ENCODE data around the gene C1QTNF12.

The C1QTNF12 gene

DNA sequence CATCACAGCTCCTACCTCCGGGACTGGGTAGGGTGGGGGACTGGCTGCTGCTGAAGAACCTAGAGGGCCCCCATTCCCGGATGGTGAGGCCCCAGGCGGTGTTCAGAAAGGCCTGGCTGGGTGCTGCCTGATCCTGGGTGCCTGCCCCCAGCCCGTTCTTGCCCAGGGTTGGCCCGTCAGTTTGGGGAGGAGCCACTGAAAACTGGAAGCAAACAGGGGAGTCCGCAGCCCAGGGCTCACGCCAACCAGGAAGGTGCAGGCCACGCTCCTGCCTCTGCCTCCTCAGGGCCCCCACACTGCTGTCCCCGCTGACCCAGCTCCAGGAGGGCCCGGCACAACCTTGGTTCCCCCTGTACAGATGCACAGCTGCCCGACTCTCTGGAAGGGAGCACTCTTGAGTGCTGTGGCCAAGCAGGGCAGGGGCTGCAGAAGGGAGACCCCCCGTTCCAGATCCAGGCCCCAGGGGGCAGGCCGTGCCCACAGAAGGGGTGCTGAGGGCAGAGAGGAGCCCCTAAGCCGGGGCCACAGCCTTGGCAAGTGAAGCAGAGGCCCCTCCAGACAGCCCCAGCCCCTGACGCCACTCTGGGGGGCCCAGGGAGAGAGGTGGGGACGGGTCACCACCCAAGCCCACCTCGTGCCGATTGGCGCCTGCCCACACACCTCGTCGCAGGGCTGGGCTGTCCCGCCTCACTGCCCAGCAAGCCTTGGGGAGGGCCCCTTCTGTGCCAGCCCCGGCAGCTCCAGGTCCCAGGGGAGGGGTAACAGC, 5.5 kb downstream of the C1QTNF12 start:
- no peak for DNase-seq (ENCODE audit: low read depth in 3 of 3)

DNA sequence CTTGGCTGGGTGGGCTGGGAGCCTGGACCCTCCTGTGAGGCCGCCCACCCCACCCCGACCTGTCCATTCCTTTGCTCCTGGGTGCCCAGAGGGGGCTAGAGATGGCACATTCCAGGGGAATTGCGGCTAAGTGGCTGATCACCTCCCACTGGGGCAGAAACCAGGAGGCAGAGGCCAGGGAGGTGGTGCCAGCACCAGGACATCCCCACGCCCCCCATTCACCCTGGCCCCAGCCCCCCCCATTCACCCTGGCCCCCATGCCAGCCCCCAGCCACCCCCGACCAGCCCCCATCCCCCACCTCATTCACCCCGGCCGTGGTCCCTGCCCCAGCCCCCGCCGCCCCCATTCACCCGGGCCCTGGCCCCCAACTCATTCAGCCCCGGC, 6.2 kb downstream of the C1QTNF12 start:
- no peak for DNase-seq (ENCODE audit: low read depth in 3 of 3)

DNA sequence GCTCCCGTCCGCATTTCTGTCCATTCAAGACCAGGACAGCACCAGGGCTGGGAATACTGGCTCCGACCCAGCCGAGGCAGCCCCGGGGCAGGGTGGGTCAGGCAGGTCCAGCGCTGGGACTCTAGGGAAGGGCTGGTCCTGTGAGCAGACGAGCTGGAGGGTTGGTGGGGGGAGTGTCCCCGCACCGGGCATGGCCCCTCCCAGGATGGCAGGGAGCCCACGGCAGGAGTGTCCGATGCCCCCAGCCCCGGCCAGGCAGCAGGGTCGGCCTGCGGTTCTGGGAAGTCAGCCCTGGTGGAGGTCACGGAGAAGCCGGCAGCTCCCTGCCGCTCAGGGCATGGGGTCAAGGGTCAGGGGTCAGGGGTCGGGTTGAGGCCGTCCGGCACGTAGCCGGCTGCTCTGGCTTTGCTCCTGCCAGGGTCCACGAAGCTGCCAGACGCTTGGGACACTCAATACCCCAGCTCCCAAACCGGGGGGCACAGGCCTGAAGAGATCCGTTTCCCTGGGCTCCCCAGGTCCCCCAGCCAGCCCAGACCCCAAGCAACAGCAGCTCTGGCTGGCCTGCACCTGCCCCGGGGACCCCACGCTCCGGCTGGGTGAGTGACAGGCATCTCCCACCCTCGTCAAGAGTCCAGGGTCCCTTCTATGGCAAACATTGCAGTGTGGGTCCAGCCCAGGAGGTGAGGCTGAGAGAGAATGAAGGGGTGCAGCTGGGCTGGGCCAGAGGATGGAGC, 6.7 kb downstream of the C1QTNF12 start:
- no peak for DNase-seq (ENCODE audit: low read depth in 3 of 3)

DNA sequence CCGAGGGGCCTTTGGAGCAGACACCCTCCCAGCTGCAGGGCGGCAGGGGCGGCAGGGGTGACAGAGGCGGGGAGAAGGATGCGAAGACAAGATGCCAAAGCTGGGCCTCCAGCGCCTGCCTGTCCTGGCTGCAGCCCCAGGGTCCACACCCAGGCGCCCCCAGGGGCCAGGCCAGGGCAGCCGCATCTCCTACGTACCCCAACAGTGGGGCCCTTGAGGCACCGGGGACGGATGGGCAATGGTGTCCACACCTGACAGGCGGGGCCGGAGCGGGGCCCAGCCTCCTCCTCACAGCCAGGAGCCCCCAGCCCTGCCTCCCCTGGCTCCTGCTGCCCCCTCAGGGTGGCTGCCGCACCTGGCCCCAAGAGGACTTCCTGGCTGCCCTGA, 7.3 kb downstream of the C1QTNF12 start:
- no peak for DNase-seq (ENCODE audit: low read depth in 3 of 3)

DNA sequence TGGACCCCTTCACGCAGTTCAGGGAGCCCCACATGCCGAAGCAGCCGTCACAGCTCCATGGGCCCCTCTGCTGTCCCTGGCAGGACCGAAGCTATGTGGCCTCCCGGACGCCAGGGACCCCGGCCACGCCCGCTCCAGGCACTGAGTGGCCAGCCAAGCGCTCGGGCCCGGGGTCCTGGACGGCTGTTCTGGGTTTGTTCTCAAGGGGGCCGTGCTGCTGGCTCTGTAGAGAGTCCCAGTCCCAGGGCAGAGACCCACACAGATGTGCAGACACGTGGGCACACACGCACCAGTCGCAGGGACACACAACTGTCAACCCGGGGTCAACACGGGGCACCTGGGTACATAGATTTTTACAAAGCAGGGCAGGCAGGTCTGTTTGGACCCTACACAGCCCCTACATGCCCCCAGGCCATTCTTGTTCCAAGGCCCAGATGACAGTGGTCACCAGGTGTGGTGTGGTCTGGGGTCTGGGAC, 7.8 kb downstream of the C1QTNF12 start:
- DNase-seq (ENCODE audit: low read depth in 3 of 3) = no peak

DNA sequence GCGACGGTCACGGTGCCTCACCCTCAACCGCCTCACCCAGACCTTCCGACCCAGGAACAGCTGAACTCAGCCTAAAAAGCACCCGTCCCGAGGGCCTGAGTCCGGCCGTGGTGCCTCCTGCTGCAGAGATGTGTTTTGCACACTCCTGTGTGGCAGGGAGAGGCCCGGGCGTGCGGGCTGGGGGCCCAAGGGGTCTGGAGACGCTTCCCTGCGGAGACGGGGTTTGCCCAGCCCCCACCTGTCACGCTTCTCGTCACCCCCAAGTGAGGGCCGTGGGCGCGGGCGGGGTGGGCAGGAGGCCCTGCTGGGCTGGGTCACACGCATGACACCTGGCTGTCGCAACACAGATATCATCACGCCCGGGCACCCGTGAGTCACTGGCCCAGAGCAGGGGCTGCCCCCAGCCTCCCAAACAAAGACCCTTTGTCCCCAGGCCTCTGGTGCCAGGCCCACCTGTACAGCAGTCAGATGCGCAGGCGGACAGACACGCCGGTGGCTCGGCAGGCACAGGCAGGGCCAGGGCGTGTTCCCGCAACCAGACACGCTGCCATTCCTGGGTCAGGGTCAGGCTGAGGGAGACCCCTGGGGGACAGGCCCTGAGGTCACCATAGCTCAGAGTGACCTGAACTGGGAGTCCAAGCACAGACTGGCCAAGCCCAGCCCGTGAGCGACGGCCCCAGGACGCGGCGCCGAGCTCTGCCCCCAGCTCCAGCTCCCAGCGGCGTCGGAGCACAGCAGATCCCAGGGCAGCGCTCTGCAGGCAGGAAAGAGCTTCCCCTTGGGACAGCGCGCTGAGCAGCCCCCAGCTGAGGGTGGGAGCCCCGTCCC, 8.4 kb downstream of the C1QTNF12 start:
- no peak for DNase-seq (ENCODE audit: low read depth in 3 of 3)

DNA sequence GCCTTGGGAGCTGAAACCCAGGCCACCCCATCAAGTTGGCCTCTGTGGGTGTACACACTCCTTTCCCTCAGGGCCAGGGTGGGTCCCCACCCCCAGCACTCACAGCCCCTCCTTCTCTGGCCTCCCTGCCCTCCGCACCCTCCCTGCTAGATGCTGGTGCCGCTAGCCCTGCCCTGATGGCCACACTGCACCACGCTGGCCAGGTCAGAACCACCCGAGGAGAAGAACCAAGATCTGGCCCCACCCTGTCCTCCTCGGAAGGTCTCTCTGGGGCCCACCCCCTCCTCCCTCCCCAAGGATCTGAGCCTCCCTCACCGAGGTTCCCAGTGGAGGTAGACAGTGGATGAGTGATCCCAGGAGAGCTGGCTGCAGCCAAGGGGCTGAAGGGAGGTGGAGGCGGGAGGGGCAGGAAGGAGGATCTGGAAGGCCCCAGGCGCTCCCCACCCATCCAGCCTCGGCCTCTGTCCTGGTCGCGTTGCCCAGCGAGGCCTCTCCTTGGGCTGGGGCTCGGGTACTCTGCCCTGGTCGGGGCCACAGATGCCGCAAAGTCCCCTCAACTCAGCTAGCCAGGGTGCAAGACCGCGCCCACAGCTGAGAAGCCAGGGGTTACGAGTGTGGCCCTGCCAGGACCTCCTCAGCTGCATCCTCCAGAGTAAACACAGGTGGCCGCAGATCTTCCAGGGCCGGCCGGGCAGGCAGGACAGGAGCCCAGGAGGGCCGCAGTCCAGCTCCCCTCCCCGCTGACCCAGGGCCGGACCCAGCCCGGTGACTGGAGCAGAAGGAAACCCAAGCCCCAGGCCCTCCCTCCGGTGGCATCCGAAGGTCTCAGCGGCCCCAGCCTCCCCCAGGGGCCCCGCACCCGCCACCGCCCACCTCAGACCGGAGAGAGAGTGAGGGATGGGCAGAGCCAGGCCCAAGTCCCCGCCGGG, 9.3 kb downstream of the C1QTNF12 start:
- no peak for DNase-seq (ENCODE audit: low read depth in 3 of 3)

DNA sequence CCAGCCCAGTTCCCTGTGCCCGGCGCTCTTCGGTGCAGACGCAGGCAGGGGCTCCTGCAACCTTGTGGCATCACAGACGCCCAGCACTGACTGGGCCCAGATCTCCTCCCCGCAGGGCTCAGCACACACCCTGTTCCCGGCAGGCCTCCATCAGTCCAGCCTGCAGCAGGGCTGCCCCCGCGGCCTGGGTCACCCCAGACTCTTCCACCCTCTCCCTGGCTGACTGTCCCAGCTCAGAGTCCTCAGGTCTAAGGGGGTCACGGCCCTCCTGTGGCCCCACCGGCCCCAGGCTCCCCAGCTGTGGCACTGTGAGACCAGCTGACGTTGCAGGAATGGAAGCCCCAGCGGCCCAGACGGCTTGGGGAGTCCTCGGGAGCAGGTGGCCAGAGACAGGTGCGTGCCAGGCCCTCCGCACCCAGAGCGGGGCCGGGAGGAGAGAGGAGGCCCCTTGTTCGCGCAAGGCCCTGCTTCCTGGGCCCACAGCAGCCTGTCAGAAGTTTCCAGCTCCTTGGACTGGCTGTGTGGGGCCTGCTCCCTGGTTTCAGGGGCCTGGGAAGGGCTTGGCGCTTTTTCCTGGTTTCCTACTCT, 10.3 kb downstream of the C1QTNF12 start:
- DNase-seq (ENCODE audit: low read depth in 3 of 3) = no peak

DNA sequence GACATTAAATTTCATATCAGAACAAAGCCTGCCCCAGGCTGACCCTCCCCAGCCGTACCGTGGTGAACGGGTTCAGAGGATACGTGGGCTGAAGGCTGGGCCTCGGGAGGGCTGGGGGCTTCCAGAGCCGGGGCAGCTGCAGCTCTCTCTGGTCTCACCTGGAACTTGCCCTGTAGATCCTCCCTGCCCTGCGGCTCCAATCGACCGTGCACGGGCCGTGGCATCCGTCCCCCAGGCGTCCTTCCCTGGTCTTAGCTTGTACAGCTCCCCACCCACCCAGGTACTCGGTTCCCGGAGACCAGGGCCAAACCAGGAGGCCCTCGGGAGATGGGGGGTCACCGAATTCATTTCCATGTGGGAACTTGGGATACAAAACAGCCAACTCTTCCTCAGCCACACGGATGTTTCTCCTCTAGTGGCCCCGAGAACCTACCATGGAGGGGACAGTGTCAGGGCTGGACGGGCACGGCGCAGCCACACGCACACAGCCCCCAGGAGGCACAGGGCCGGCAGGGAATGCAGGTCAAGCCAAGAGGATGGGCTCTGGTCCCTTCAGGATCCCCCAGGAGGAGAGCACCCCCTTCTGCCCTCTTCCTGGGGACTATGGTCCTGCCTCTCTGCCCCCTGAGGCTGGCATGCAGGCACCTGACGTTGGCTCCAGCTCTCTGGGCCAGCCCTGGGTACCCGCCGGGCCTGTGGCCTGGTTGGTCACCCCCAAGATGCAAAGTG, 11.3 kb downstream of the C1QTNF12 start:
- no peak for DNase-seq (ENCODE audit: low read depth in 3 of 3)

DNA sequence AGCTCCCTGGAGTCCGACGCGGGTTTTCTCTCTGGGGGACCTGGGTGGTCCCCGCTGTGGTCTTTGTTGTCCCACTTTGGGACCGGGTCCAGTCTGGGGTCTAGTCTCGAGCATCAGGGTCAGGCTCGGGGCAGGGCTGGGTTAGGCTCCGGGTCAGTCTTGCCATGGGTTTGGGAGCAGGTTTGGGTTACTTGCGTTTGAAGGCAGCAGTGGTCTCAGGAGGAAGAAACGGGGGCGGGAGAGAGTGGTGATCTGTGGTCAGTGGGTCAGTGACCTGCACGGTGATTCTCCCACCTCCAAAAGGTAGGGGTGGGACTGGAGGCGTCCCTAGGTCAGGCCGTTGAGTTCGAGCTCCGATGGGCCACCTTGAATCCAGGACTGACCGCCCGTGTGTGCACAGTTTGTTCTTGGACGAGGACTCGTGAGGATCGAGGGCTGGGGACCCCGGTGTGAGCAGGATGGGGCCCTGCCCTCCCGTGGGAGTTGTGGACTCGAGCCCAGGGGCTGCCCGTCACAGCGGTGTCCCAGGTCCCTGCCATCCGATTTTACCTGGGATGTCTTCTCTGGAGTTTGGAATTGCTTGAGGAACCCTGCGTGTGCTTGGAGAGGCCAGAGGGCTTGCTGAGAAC, 12.2 kb downstream of the C1QTNF12 start:
- no peak for DNase-seq (ENCODE audit: low read depth in 3 of 3)

DNA sequence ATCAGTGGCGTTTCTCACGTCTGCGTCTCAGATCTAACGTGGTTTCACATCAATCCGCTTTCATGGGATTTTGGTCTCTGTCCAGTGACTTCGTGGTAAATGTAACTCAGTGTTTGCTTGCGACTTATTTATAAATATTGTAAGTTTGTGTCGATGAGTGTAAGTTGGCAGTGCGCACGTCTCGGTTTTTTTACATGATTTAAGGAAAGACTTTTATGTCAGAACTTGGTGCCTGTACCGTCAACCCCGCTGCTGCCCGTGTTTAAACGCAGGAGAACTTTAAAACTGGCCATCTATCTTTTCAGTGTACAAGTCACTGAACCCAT, 13.0 kb downstream of the C1QTNF12 start:
- DNase-seq (ENCODE audit: low read depth in 3 of 3) = no peak

DNA sequence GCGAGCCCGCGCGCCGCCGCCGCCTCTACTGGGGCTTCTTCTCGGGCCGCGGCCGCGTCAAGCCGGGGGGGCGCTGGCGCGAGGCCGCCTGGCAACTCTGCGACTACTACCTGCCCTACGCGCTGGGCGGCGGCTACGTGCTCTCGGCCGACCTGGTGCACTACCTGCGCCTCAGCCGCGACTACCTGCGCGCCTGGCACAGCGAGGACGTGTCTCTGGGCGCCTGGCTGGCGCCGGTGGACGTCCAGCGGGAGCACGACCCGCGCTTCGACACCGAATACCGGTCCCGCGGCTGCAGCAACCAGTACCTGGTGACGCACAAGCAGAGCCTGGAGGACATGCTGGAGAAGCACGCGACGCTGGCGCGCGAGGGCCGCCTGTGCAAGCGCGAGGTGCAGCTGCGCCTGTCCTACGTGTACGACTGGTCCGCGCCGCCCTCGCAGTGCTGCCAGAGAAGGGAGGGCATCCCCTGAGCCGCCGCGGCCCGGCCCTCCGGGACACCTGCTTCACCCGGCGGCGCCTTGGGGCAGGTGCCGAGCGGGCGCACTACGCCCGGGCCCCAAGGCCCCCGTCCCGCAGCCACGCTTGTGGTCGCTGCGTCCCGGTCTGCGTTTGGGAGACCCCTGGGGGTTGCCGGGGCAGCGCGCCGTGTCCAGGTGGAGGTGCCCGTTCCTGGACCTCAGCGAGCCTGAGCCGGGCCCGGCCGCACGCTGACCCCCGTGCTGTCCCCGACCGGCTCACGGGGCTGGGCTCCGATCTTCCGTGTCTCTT, 13.5 kb downstream of the C1QTNF12 start:
- DNase-seq (ENCODE audit: low read depth in 3 of 3) = no peak

DNA sequence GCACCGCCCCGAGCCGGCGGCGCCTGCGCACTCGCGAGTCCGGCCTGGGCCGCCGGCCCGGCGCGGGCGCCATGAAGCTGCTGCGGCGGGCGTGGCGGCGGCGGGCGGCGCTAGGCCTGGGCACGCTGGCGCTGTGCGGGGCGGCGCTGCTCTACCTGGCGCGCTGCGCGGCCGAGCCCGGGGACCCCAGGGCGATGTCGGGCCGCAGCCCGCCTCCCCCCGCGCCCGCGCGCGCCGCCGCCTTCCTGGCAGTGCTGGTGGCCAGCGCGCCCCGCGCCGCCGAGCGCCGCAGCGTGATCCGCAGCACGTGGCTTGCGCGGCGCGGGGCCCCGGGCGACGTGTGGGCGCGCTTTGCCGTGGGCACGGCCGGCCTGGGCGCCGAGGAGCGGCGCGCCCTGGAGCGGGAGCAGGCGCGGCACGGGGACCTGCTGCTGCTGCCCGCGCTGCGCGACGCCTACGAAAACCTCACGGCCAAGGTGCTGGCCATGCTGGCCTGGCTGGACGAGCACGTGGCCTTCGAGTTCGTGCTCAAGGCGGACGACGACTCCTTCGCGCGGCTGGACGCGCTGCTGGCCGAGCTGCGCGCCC, 14.2 kb downstream of the C1QTNF12 start, which contains the start of gene B3GALT6:
B3GALT6 (plus strand) TSS at position 30 of the 588 bp plus-strand sequence; CDS start at position 72, 42 bp downstream.
- DNase-seq (ENCODE audit: low read depth in 3 of 3) = no peak

DNA sequence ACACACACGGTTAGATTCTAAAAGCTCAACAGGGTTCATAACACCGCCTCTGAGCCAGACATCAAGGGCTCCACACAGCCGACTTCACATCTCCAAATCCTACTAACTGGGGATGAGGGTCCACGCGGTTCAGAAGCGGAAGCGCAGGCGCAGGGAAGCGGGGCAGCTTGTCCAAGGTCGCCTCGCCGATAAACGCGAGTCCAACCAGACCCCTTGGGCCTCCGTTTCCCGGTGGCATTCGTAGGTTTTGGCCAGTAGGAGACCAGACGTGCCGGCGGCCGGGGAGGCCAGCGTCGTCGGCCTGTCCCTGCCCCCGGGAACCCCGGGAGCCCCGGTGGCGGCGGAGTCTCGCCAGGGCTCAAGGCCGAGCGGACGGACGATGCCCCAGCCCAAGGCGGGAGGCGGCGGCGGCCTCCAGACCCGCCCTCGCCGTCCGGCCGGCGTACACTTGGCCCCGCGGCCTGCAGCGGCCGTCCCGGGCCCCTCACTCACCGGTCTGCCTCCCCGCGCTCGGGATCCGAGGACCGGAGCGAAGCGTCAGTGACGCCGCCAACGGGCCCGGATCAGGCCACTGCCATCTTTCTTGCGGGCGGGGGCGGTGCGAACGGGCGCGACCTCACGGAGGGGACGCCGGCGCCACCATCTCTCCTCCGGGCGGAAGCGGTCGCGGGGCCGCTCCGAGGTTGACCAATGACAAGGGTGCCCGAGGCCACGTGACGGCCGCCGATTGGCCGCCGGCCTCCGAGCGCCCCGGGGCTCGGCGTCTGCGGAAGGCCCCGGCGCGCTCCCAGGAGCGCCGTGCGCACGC, 14.9 kb downstream of the C1QTNF12 start, which contains the start of gene SDF4:
SDF4 (minus strand) TSS at position 602 of the 808 bp plus-strand sequence. CDS start 3,229 bp downstream, outside the sequence.
- DNase-seq (ENCODE audit: low read depth in 3 of 3) = peak; percentile 93 to 95 (median 94)

DNA sequence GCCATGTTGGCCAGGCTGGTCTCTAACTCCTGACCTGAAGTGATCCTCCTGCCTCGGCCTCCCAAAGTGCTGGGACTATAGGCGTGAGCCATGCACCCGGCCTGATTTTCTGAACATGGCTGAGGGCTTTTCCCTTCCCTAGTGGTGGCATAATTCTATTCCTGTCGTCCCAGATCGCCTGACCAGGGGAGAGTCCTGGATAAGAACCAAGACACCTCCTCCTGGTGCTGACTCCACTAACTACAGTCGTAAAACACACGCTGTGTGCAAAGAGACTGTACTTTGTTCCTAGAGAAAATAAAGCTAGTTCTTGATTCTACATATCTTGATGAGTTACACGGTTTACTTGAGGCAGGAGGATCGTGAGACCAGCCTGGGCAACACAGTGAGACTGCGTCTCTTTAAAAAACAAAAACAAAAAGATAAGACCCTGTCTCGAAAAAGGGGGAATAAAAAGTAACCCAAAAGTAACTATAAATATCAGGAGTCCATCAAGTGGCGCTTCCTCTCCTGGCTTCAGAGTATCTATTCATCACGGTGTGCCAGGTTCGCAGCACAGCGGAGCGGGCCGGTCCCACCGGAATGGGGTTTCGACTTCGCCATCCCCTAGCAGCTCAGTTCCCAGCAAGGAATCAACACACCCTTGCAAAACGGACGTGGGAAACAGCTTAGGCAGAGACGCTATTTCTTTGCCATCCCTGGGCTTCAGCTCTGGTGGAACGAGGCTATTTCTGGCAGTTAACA, 15.7 kb downstream of the C1QTNF12 start:
- DNase-seq (ENCODE audit: low read depth in 3 of 3) = no peak

DNA sequence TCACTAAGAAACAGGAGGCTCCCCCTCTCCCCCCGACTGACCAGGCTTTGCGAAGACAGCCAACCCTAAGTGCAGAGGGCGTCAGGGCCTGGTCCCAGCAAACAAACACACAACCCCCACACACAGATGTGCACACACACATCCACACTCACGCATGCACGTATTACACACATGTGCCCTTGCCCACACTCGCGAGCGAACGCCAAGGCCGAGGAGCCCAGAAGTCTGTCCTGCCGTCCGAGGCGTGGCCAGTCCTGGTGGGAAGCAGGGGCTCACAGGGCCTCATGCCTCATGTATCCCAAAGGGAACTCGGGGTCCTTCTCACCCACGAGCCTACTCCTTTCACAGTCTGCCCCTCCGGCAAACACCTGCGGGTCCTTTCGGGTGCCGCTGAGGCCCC, 16.8 kb downstream of the C1QTNF12 start:
- DNase-seq (ENCODE audit: low read depth in 3 of 3) = no peak
